H9 (cell line): ENCODE measurements around the gene SLC4A5. TPM values are rescaled to one million over a fixed set of nuclear protein-coding genes. Genes with fewer than 3 reads are reported as not detected.

Source experiments
- DNase-seq: peaks from one replicate; pipeline ENCODE4 v3.0.0-alpha.2; 2017
- H2AFZ ChIP-seq: one replicate; pipeline ENCODE4 v1.6.1; 2013; ENCODE audit warnings: mild to moderate bottlenecking, low read length, control low read depth, moderate library complexity
- H2AK5ac ChIP-seq: 2 replicates; pipeline ENCODE4 v1.6.1; 2013; ENCODE audit warnings: low read length, control low read depth, mixed read lengths; ENCODE audit not compliant: insufficient read length
- H2BK120ac ChIP-seq: one replicate; pipeline ENCODE4 v1.6.1; 2013; ENCODE audit warnings: low read depth, mild to moderate bottlenecking, low read length, control low read depth, inconsistent platforms; ENCODE audit not compliant: poor library complexity, severe bottlenecking
- H2BK12ac ChIP-seq: 2 replicates; pipeline ENCODE4 v1.6.1; 2013; ENCODE audit warnings: low read length, control low read depth, mixed read lengths, low read depth; ENCODE audit not compliant: insufficient read length
- H2BK15ac ChIP-seq: 2 replicates; pipeline ENCODE4 v1.6.1; 2013; ENCODE audit warnings: low read depth, low read length, control low read depth
- H2BK20ac ChIP-seq: one replicate; pipeline ENCODE4 v1.6.1; 2013; ENCODE audit warnings: low read depth, mild to moderate bottlenecking, low read length, control low read depth, inconsistent platforms; ENCODE audit not compliant: poor library complexity, severe bottlenecking
- H2BK5ac ChIP-seq: 2 replicates; pipeline ENCODE4 v1.6.1; 2013; ENCODE audit warnings: low read length, control low read depth, mixed read lengths; ENCODE audit not compliant: insufficient read length
- H3K14ac ChIP-seq: 2 replicates; pipeline ENCODE4 v1.6.1; 2013; ENCODE audit warnings: low read length, control low read depth; ENCODE audit not compliant: insufficient read depth
- H3K18ac ChIP-seq: 2 replicates; pipeline ENCODE4 v1.6.1; 2013; ENCODE audit warnings: low read depth, mild to moderate bottlenecking, mixed read lengths, low read length, control low read depth; ENCODE audit not compliant: insufficient read length
- H3K23ac ChIP-seq: 2 replicates; pipeline ENCODE4 v1.6.1; 2013; ENCODE audit warnings: low read length, control low read depth, mixed read lengths, low read depth; ENCODE audit not compliant: insufficient read length
- H3K23me2 ChIP-seq: 2 replicates; pipeline ENCODE4 v1.6.1; 2013; ENCODE audit warnings: low read depth, mild to moderate bottlenecking, mixed read lengths, low read length, control low read depth; ENCODE audit not compliant: insufficient read length, poor library complexity, severe bottlenecking
- H3K27ac ChIP-seq: 2 replicates; pipeline ENCODE4 v1.5.1; 2013; ENCODE audit warnings: low read length, control low read depth, mixed read lengths, low read depth; ENCODE audit not compliant: insufficient read length
- H3K27me3 ChIP-seq: 2 replicates; pipeline ENCODE4 v1.6.1; 2013; ENCODE audit warnings: low read length, control low read depth, inconsistent platforms; ENCODE audit not compliant: insufficient read depth
- H3K4ac ChIP-seq: 2 replicates; pipeline ENCODE4 v1.6.1; 2013; ENCODE audit warnings: low read depth, mild to moderate bottlenecking, control low read depth, inconsistent platforms, low read length, moderate library complexity
- H3K4me1 ChIP-seq: 2 replicates; pipeline ENCODE4 v1.6.1; 2013; ENCODE audit warnings: low read length, control low read depth, inconsistent platforms; ENCODE audit not compliant: insufficient read depth
- H3K4me2 ChIP-seq: 2 replicates; pipeline ENCODE4 v1.6.1; 2013; ENCODE audit warnings: low read length, control low read depth, mixed read lengths; ENCODE audit not compliant: insufficient read length, insufficient read depth
- H3K56ac ChIP-seq: 2 replicates; pipeline ENCODE4 v1.6.1; 2013; ENCODE audit warnings: low read depth, mild to moderate bottlenecking, mixed read lengths, low read length, control low read depth; ENCODE audit not compliant: insufficient read length
- H3K79me1 ChIP-seq: 2 replicates; pipeline ENCODE4 v1.6.1; 2013; ENCODE audit warnings: low read depth, mild to moderate bottlenecking, moderate library complexity, low read length, control low read depth, inconsistent platforms; ENCODE audit not compliant: insufficient read depth, poor library complexity, severe bottlenecking
- H3K79me2 ChIP-seq: 2 replicates; pipeline ENCODE4 v1.6.1; 2013; ENCODE audit warnings: low read length, control low read depth, inconsistent platforms; ENCODE audit not compliant: insufficient read depth
- H3K9ac ChIP-seq: 2 replicates; pipeline ENCODE4 v1.6.1; 2013; ENCODE audit warnings: low read length, control low read depth, mixed read lengths; ENCODE audit not compliant: insufficient read length; ENCODE audit errors: extremely low read depth
- H3K9me3 ChIP-seq: one replicate; pipeline ENCODE4 v1.6.1; 2013; ENCODE audit warnings: low read depth, low read length, inconsistent platforms; ENCODE audit not compliant: control insufficient read depth
- H3T11ph ChIP-seq: one replicate; pipeline ENCODE4 v1.6.1; 2013; ENCODE audit warnings: mild to moderate bottlenecking, low read length, control low read depth, inconsistent platforms
- H4K20me1 ChIP-seq: one replicate; pipeline ENCODE4 v1.6.1; 2013; ENCODE audit not compliant: control insufficient read depth, insufficient read length, insufficient read depth
- H4K5ac ChIP-seq: 2 replicates; pipeline ENCODE4 v1.6.1; 2013; ENCODE audit warnings: low read depth, mild to moderate bottlenecking, mixed read lengths, low read length, control low read depth; ENCODE audit not compliant: insufficient read length
- H4K8ac ChIP-seq: replicated peaks from 2 replicates; pipeline ENCODE4 v1.6.1; 2013; ENCODE audit warnings: low read length, control low read depth, mixed read lengths, low read depth; ENCODE audit not compliant: insufficient read length
- H4K91ac ChIP-seq: 2 replicates; pipeline ENCODE4 v1.6.1; 2013; ENCODE audit warnings: low read depth, mild to moderate bottlenecking, moderate library complexity, mixed read lengths, low read length, control low read depth; ENCODE audit not compliant: insufficient read length
- H3K27ac Mint-ChIP-seq, 3 experiments: 2 replicates in 2 of 3; 3 replicates in 1 of 3; pipeline ENCODE4 v1.8.0; 2020 to 2021; ENCODE audit warnings: mixed read lengths in 3 of 3, mild to moderate bottlenecking in 1 of 3, moderate library complexity in 1 of 3
- H3K27me3 Mint-ChIP-seq: 2 replicates; pipeline ENCODE4 v1.8.0; 2021; ENCODE audit warnings: low read depth, mild to moderate bottlenecking, moderate library complexity, mixed read lengths
- H3K36me3 Mint-ChIP-seq, 3 experiments: 2 replicates in 2 of 3; 3 replicates in 1 of 3; pipeline ENCODE4 v1.8.0; 2020 to 2021; ENCODE audit warnings: low read depth in 3 of 3, mixed read lengths in 3 of 3; ENCODE audit not compliant: insufficient read depth in 1 of 3
- H3K4me1 Mint-ChIP-seq, 2 experiments: 2 replicates each; pipeline ENCODE4 v1.8.0; 2020; ENCODE audit warnings: mixed read lengths in 2 of 2
- H3K4me3 Mint-ChIP-seq, 2 experiments: 2 replicates in 1 of 2; 3 replicates in 1 of 2; pipeline ENCODE4 v1.8.0; 2020 to 2021; ENCODE audit warnings: mild to moderate bottlenecking in 2 of 2, mixed read lengths in 2 of 2, moderate library complexity in 1 of 2
- H3K9me3 Mint-ChIP-seq, 2 experiments: 2 replicates in 1 of 2; 3 replicates in 1 of 2; pipeline ENCODE4 v1.8.0; 2020; ENCODE audit warnings: mild to moderate bottlenecking in 2 of 2, mixed read lengths in 2 of 2, moderate library complexity in 1 of 2
- CTCF ChIP-seq: fragments of 200-600 bp; sonication (generic); conservative IDR thresholded peaks from 3 replicates; pipeline ENCODE4 v1.8.0; 2021; ENCODE audit warnings: antibody characterized with exemption, mild to moderate bottlenecking
- WGBS: extraction: QIAGEN DNeasy Blood & Tissue Kit; methylation state at CpG from one replicate; pipeline ENCODE4 v1.1.7; 2013; ENCODE audit warnings: missing lambda C conversion rate, low lambda C conversion rate, mixed read lengths; ENCODE audit not compliant: insufficient read length; ENCODE audit errors: extremely low coverage; 5-methylcytosine and 5-hydroxymethylcytosine counted together
- total RNA-seq: library from RNA; stranded (reverse); gene quantifications from 2 replicates; pipeline ENCODE4 v1.2.1, GENCODE V29; 2021

Gene SLC4A5
- total RNA-seq, 1 experiment from 2014 or later, result 0.50 TPM

DNA sequence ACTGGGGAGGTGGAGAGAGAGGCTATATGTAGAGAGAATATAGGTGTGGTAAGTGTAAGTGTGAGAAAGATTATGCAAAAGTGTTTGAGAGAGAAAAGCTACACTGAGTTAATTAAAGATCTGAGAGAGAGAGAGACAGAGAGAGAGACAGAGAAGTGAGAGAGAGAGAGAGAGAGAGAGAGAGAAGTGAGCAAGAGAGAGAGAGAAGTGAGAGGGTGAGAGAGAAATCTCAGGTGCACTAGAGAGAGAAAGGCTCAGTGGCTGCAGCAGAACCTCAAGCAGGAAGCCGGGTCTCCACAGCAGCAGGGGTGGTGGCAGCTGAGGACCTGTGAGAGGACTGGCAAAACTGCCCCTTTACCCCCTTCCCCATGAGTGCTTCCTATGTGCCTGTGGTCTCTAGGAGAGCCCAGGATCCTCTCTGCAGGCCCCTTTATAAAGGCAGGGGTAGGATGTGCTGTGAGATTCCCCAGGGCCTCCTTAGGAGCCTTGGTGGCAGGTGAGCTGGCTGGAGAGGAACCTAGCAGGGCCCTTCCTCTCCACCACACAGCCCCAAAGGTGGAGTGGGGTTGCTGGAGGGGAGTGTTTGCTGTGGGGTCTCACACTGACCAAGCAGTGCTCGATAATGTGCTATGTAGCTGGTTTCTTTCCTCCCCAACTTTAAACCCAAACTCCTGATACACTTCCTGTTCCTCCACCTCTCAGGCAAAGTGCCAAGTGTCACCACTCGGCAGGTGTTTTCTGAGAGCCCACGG, 52.6 kb downstream of the SLC4A5 start:
- Histone ChIP-seq H4K20me1 (no peaks in the 10 kb centered on the region), H2AFZ (no peak overlapping the region), H2BK12ac (no peak overlapping the region), H3K14ac (no peak overlapping the region), H2BK20ac (no peak overlapping the region), H3K18ac (no peak overlapping the region), H3K79me2 (no peaks in the 10 kb centered on the region), H2BK15ac (no peak overlapping the region), H3K27ac (no peak overlapping the region), H3K9ac (no peak overlapping the region), H3K4ac (no peak overlapping the region), H3K9me3 (no peaks in the 10 kb centered on the region), H3K23me2 (no peaks in the 10 kb centered on the region), H3T11ph (no peak overlapping the region), H3K27me3 (no peaks in the 10 kb centered on the region), H3K56ac (no peak overlapping the region), H4K91ac (no peak overlapping the region), H3K79me1 (no peaks in the 10 kb centered on the region), H2AK5ac (no peak overlapping the region), H2BK5ac (no peak overlapping the region), H4K5ac (no peak overlapping the region), H2BK120ac (no peak overlapping the region), H4K8ac (no peak overlapping the region), H3K4me2 (no peak overlapping the region), H3K4me1 (no peaks in the 10 kb centered on the region), H3K23ac (no peak overlapping the region)
- WGBS, result no CpG with 5 or more reads among the region's 4 CpGs
- Mint-ChIP-seq H3K36me3 (no peaks in the 10 kb centered on the region), H3K27ac (no peak overlapping the region), H3K27me3 (no peaks in the 10 kb centered on the region), H3K4me3 (no peak overlapping the region), H3K4me1 (no peaks in the 10 kb centered on the region; a peak in 2 of 4 replicates), H3K9me3 (no peaks in the 10 kb centered on the region)
- TF ChIP-seq CTCF, result no peak
- no peak for DNase-seq
